SK-N-SH (cell line): ENCODE results near the gene ECI1. TPM values are rescaled to one million over a fixed set of nuclear protein-coding genes. Genes with fewer than 3 reads are reported as not detected.

ENCODE experiments used
- CTCF ChIA-PET: fragments of 300-600, 350-600 bp; formaldehyde crosslinking; extraction: SDS; loops from one replicate; lab custom pipeline; 2021; lab: Yijun Ruan, JAX
- POLR2A ChIA-PET: fragments of 350-600 bp; sonication (Branson Sonifier 250); formaldehyde crosslinking; extraction: SDS; loops from one replicate; lab custom pipeline; 2020; ENCODE audit warnings: antibody characterized with exemption, inconsistent platforms; lab: Yijun Ruan, JAX
- DNase-seq: peaks from one replicate; pipeline ENCODE4 v3.0.0; 2012
- H2AFZ ChIP-seq: fragments of 200-600 bp; sonication (generic); 2 replicates; pipeline ENCODE4 v1.8.1; 2016; ENCODE audit warnings: antibody characterized with exemption, mild to moderate bottlenecking, low read depth
- H3F3A ChIP-seq: fragments of 200-600 bp; sonication (generic); replicated peaks from 2 replicates; pipeline ENCODE3; 2016; ENCODE audit warnings: antibody characterized with exemption, mild to moderate bottlenecking; ENCODE audit not compliant: insufficient read depth
- H3K27ac ChIP-seq, 2 experiments: fragments of 200-500 bp in 1 of 2; fragments of 200-600 bp in 1 of 2; sonication (Bioruptor generic) in 1 of 2; sonication (generic), shearing (Covaris generic) in 1 of 2; 2 replicates each; pipeline versions ENCODE4 v1.5.1 to v1.6.1; 2014 to 2016; ENCODE audit warnings: low read depth in 2 of 2, inconsistent platforms in 1 of 2, low read length in 1 of 2, mild to moderate bottlenecking in 1 of 2, mixed read lengths in 1 of 2
- H3K27me3 ChIP-seq: fragments of 200-600 bp; sonication (generic), shearing (Covaris generic); 2 replicates; pipeline ENCODE4 v1.6.1; 2016; ENCODE audit warnings: mixed run types; ENCODE audit not compliant: insufficient read depth
- H3K36me3 ChIP-seq, 2 experiments: fragments of 200-500 bp in 1 of 2; fragments of 200-600 bp in 1 of 2; sonication (Bioruptor generic) in 1 of 2; sonication (generic) in 1 of 2; replicated peaks in 1 of 2; 2 replicates each; pipeline versions ENCODE3 to v1.5.1; 2014 to 2016; ENCODE audit warnings: low read length in 1 of 2, mild to moderate bottlenecking in 1 of 2; ENCODE audit not compliant: insufficient read depth in 2 of 2, control insufficient read depth in 1 of 2
- H3K4me1 ChIP-seq, 2 experiments: fragments of 200-500 bp in 1 of 2; fragments of 200-600 bp in 1 of 2; sonication (Bioruptor generic) in 1 of 2; sonication (generic), shearing (Covaris generic) in 1 of 2; 2 replicates each; pipeline versions ENCODE4 v1.5.1 to v1.6.1; 2014 to 2016; ENCODE audit warnings: low read depth in 1 of 2, low read length in 1 of 2, mixed run types in 1 of 2; ENCODE audit not compliant: insufficient read depth in 2 of 2, control insufficient read depth in 1 of 2
- H3K4me2 ChIP-seq: fragments of 200-600 bp; sonication (generic), shearing (Covaris generic); 2 replicates; pipeline ENCODE4 v1.6.1; 2017; ENCODE audit warnings: mixed run types
- H3K4me3 ChIP-seq, 2 experiments: fragments of 200-500 bp in 1 of 2; fragments of 200-600 bp in 1 of 2; sonication (Bioruptor generic) in 1 of 2; sonication (generic), shearing (Covaris generic) in 1 of 2; 2 replicates each; pipeline versions ENCODE4 v1.5.1 to v1.8.1; 2014 to 2016; ENCODE audit warnings: low read depth in 2 of 2, inconsistent platforms in 1 of 2, low read length in 1 of 2, mild to moderate bottlenecking in 1 of 2, mixed read lengths in 1 of 2, moderate library complexity in 1 of 2
- H3K79me2 ChIP-seq: fragments of 200-600 bp; sonication (generic); 2 replicates; pipeline ENCODE4 v1.8.1; 2017; ENCODE audit warnings: mild to moderate bottlenecking; ENCODE audit not compliant: insufficient read depth
- H3K9ac ChIP-seq: fragments of 200-600 bp; sonication (generic); 2 replicates; pipeline ENCODE4 v1.6.1; 2017; ENCODE audit warnings: mixed run types
- H3K9me2 ChIP-seq: fragments of 200-600 bp; sonication (generic); 2 replicates; pipeline ENCODE4 v1.6.1; 2017; ENCODE audit warnings: mixed run types
- H3K9me3 ChIP-seq: fragments of 200-600 bp; sonication (generic); 2 replicates; pipeline ENCODE4 v1.6.1; 2017; ENCODE audit warnings: mixed run types, mild to moderate bottlenecking, moderate library complexity
- H4K20me1 ChIP-seq: fragments of 200-600 bp; sonication (generic); 2 replicates; pipeline ENCODE4 v1.6.1; 2017; ENCODE audit warnings: mild to moderate bottlenecking, mixed run types; ENCODE audit not compliant: insufficient read depth
- ELF1 ChIP-seq: IDR thresholded peaks from 2 replicates; pipeline ENCODE4 v1.4.0; 2012
- EP300 ChIP-seq, 2 experiments: IDR thresholded peaks; 2 replicates each; pipeline versions ENCODE4 v1.4.0 to v1.6.1; 2012; ENCODE audit warnings: borderline replicate concordance in 1 of 2, low read depth in 1 of 2, low read length in 1 of 2
- EZH2phosphoT487 ChIP-seq: fragments of 200-600 bp; sonication (generic); IDR thresholded peaks from 2 replicates; pipeline ENCODE4 v1.6.1; 2017; ENCODE audit warnings: low read depth, mixed run types, mild to moderate bottlenecking, antibody characterized with exemption, moderate library complexity, borderline replicate concordance
- FOXJ3 ChIP-seq: sonication (generic); formaldehyde crosslinking; IDR thresholded peaks from 2 replicates; pipeline ENCODE4 v1.5.1; 2020; ENCODE audit warnings: mild to moderate bottlenecking, missing genetic modification reagents
- FOXM1 ChIP-seq: IDR thresholded peaks from 2 replicates; pipeline ENCODE4 v1.4.0; 2012; ENCODE audit warnings: low read depth, mild to moderate bottlenecking
- GABPA ChIP-seq: IDR thresholded peaks from 2 replicates; pipeline ENCODE4 v1.4.0; 2012; ENCODE audit warnings: low read depth, mild to moderate bottlenecking
- JUND ChIP-seq: IDR thresholded peaks from 2 replicates; pipeline ENCODE4 v1.4.0; 2012
- MEF2A ChIP-seq: IDR thresholded peaks from 2 replicates; pipeline ENCODE4 v1.4.0; 2012; ENCODE audit warnings: low read depth, borderline replicate concordance
- RCOR1 ChIP-seq: fragments of 150-350 bp; IDR thresholded peaks from 2 replicates; pipeline ENCODE4 v1.6.1; 2017; ENCODE audit warnings: antibody characterized with exemption, low read length
- SIN3A ChIP-seq: IDR thresholded peaks from 2 replicates; pipeline ENCODE4 v1.6.1; 2012; ENCODE audit warnings: low read depth, mild to moderate bottlenecking, low read length, moderate library complexity, borderline replicate concordance
- SMC3 ChIP-seq: IDR thresholded peaks from 2 replicates; pipeline ENCODE4 v1.6.1; 2012; ENCODE audit warnings: low read depth, low read length, improper control_type of control experiment
- TAF1 ChIP-seq: IDR thresholded peaks from 2 replicates; pipeline ENCODE4 v1.6.1; 2012; ENCODE audit warnings: low read depth, mild to moderate bottlenecking, low read length, moderate library complexity, borderline replicate concordance
- TCF12 ChIP-seq: IDR thresholded peaks from 2 replicates; pipeline ENCODE4 v1.4.0; 2012
- TEAD4 ChIP-seq: IDR thresholded peaks from 2 replicates; pipeline ENCODE4 v1.4.0; 2012; ENCODE audit warnings: mild to moderate bottlenecking, borderline replicate concordance; ENCODE audit not compliant: insufficient read depth
- WGBS: methylation state at CpG from one replicate; pipeline ENCODE4 v1.1.6; 2017; ENCODE audit warnings: low lambda C conversion rate; 5-methylcytosine and 5-hydroxymethylcytosine counted together
- polyA plus RNA-seq, 3 experiments: library from polyadenylated mRNA; depleted of rRNA; stranded (reverse); fragments of >200 nt; gene quantifications; 2 replicates each; pipeline ENCODE4 v1.2.3, GENCODE V29; 2012
- TF ChIP-seq, protein P1 (sequence below): fragments of 150-350 bp; IDR thresholded peaks from 2 replicates; pipeline ENCODE4 v1.6.1; 2017; ENCODE audit warnings: antibody characterized with exemption, low read length, low read depth, borderline replicate concordance
- TF ChIP-seq, protein P2 (sequence below): IDR thresholded peaks from 2 replicates; pipeline ENCODE4 v1.4.0; 2012; ENCODE audit warnings: low read depth

ECI1 gene
- polyA plus RNA-seq, 1 of the 3 experiments (the other 2 are of a cell fraction), result 61.8 TPM

DNA sequence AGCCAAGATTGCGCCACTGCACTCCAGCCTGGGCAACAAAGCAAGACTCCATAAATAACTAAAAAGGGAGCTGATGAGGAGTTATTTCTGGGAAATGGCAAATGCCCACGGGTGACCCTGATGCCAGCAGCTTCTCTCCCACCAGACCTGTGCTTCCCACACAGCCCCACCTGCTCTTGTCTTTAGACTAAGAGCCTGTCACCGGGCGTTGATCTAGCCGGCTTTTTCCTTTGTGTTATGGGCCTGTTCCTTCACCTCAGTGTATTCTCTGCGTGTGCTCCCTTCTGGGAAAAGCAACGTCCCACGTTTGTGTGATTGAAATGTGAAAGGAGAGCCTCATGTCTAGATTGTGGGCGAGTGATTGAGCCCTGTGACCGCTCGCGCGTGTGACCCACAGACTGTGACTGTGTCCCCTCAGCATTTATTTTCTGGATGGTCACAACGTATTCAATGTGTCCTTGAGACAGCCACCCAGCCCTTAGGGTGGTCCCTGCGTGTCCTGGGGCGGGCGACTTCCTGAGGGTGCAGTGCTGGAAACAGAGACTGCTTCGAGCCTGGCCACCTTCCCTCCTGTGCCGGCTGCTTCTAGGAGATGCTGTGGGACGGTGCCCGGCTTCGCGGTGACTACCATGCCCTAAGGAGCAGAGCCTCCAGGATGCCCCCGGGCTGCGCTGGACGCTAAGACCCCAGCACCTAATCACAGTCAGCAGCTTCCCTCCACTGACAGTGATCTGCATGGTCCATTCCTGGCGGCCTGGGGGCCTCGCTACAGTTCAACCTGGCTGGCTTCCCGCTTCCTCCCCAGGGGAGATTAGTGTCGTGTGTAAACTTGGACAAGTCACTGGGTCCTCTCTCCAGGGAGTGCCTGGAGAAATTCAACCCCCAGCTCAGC is 24.3 kb upstream of the ECI1 start:
- POLR2A ChIA-PET, result no interaction called here
- WGBS, result 97% methylated on average over 16 of the region's 30 CpGs

DNA sequence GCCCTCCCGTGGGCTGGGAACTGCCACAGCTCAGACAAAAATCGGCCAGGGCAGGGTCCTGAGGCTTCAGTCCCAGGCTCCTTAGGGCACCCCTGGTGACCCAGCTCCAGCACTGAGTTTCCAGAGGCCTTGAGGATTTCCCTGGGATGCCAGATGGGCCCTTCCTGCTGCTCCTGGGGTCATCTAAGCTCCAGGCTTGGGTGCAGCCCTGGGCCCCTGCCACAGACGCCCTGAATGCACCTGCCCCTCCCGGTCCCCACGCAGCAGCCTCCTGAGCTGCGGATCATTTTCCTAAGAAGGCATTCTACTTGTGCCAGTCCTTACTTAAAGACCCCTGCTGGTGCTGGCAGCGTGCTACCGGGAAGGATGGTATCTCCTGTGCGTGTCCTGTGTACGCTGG is 22.5 kb upstream of the ECI1 start:
- peaks cover 27% of the 10 kb centered on the region for H3K79me2 ChIP-seq
- no peaks in the 10 kb centered on the region for H3K9me2 ChIP-seq
- 94% methylated on average over 6 of the region's 10 CpGs for WGBS
- no peak overlapping the region for H3K4me3 ChIP-seq
- no peak for TF ChIP-seq JUND
- TF ChIP-seq SIN3A, result no peak
- no peak for TF ChIP-seq EP300 (IDR thresholded peaks at IDR 0.05; ENCODE audit: borderline replicate concordance in 1 of 2, low read depth in 1 of 2, low read length in 1 of 2)
- TF ChIP-seq TAF1, result no peak
- no peak for TF ChIP-seq FOXJ3
- no peak for TF ChIP-seq ELF1
- TF ChIP-seq, protein P1, sequence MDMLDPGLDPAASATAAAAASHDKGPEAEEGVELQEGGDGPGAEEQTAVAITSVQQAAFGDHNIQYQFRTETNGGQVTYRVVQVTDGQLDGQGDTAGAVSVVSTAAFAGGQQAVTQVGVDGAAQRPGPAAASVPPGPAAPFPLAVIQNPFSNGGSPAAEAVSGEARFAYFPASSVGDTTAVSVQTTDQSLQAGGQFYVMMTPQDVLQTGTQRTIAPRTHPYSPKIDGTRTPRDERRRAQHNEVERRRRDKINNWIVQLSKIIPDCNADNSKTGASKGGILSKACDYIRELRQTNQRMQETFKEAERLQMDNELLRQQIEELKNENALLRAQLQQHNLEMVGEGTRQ, result no peak
- no peak for TF ChIP-seq RCOR1
- peaks cover 4% of the 10 kb centered on the region for H3F3A ChIP-seq
- no peak overlapping the region for H2AFZ ChIP-seq
- H3K27ac ChIP-seq, result no peak overlapping the region
- no peaks in the 10 kb centered on the region for H3K27me3 ChIP-seq
- DNase-seq, result no peak
- peaks cover 10% of the 10 kb centered on the region; the same call in 1 of the 2 replicates for H4K20me1 ChIP-seq
- no peaks in the 10 kb centered on the region for H3K36me3 ChIP-seq
- ChIA-PET CTCF (interaction anchor here (1.3 kb wide), 1 partner anchor 64 kb away, joined by 3 read pairs; no protein-coding TSS in a partner anchor), POLR2A (interaction anchor here (0.6 kb wide), 1 partner anchor 232 kb away, joined by 3 read pairs; no protein-coding TSS in a partner anchor)
- no peak overlapping the region for H3K4me2 ChIP-seq
- no peak overlapping the region for H3K9ac ChIP-seq
- no peaks in the 10 kb centered on the region for H3K9me3 ChIP-seq
- peaks cover 5 to 15% of the 10 kb centered on the region in 2 experiments; a peak in 2 of 4 replicates for H3K4me1 ChIP-seq

More for the DNA sequence above, 24.3 kb upstream of the ECI1 start:
- H3K27me3 ChIP-seq, result no peaks in the 10 kb centered on the region
- no peak overlapping the region for H3K27ac ChIP-seq
- no peak overlapping the region for H2AFZ ChIP-seq
- H3F3A ChIP-seq, result peaks cover 4% of the 10 kb centered on the region
- no peak overlapping the region for H3K4me2 ChIP-seq
- H3K9me2 ChIP-seq, result no peaks in the 10 kb centered on the region
- H3K4me1 ChIP-seq, result peaks cover 0 to 1% of the 10 kb centered on the region in 2 experiments; a peak in 1 of 4 replicates
- peaks cover 10% of the 10 kb centered on the region; the same call in 1 of the 2 replicates for H3K79me2 ChIP-seq
- TF ChIP-seq TEAD4 (no peak), SMC3 (no peak), FOXM1 (no peak), TCF12 (no peak), EZH2phosphoT487 (no peak), GABPA (no peak), MEF2A (no peak)
- TF ChIP-seq, protein P1, result no peak
- TF ChIP-seq, protein P2, sequence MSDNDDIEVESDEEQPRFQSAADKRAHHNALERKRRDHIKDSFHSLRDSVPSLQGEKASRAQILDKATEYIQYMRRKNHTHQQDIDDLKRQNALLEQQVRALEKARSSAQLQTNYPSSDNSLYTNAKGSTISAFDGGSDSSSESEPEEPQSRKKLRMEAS, result no peak
- DNase-seq, result no peak
- no peak overlapping the region for H3K9ac ChIP-seq
- H4K20me1 ChIP-seq, result 0 out of 2 replicates have a peak, but pooled peaks cover 4% of the 10 kb centered on the region
- CTCF ChIA-PET, result interaction anchor here (0.9 to 1.3 kb wide), 3 partner anchors 43 to 81 kb away, joined by 4 to 6 read pairs (median 4); partner anchors contain the start of gene ABCA3
- H3K4me3 ChIP-seq, result no peak overlapping the region
- H3K9me3 ChIP-seq, result no peaks in the 10 kb centered on the region
- peaks cover 0 to 6% of the 10 kb centered on the region in 2 experiments for H3K36me3 ChIP-seq
